ENCODE data around the gene PLXND1.

Gene PLXND1

GRCh38 chr3:129563332-129563731, 43.1 kb downstream of the PLXND1 start:
- no peak for DNase-seq (ENCODE audit: low read depth, low spot score)

GRCh38 chr3:129562803-129563202, 43.7 kb downstream of the PLXND1 start:
- DNase-seq (ENCODE audit: low read depth, low spot score), result no peak

DNA sequence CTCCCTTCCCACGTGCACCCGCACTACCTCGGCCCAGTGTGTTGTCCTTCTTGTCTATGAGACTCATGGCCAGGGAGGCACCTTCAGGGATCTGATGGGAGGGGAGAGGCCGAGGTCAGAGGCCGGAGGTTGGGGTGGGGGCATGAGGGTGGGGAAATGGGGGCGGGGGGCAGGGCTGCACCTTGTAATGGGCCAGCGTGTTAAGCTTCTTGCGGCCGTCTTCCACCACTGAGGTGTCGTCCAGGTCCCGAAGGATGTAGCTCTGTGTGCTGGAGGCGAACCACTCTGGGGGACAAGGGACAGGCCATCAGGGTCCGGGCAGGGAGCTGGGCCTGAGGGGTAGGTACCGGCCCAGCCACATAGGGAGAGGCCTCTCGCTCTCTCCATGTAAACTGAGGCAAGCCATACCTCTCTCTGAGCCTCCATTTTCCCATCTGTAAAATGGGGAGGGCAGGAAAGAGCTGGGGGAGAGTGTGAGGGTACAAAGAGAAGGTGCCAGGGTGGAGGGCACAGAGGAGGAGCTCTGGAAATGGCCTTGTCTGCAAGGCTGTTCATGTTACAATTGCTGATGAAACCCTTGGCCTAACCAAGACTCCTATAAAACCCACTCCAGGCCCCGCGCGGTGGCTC, 44.7 kb downstream of the PLXND1 start:
- no peak for DNase-seq (ENCODE audit: low read depth, low spot score)

DNA sequence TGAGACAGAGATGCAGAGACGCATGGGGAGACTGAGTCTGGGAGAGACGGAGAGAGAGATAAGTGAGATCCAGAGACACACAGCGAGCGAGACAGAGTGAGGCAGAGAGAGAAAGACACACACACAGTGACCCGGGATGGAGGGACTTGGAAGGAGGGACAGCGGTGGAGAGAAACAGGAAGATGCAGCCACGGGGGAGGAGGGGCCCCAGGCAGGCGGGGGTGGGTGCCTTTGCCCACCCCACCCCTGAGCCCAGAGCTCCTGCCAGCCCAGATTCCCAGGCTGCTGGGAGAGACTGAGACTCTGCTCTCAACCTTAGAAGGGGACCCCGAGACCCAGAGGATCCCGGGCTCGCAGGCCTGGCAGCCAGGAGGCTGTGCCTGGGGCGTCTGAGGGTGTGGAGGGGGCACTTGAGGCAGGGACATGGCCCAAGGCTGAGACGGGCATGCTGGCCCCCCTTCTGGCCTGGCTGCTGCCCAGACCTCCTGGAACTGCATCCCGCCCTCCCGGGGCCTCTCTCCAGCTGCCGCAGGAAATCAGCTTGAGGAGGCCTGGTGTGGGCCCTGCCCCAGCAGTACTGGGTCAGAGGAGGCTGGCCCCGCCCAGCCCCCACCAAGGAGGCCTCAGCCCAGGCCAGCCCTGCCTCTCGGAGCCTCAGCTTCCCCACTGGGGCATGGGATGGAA, 45.4 kb downstream of the PLXND1 start:
- DNase-seq (ENCODE audit: low read depth, low spot score), result peak; percentile 92

- peak; percentile 72 for DNase-seq (ENCODE audit: low read depth, low spot score)
Measured at GRCh38 chr3:129560269-129560787, 46.1 kb downstream of the PLXND1 start.

DNA sequence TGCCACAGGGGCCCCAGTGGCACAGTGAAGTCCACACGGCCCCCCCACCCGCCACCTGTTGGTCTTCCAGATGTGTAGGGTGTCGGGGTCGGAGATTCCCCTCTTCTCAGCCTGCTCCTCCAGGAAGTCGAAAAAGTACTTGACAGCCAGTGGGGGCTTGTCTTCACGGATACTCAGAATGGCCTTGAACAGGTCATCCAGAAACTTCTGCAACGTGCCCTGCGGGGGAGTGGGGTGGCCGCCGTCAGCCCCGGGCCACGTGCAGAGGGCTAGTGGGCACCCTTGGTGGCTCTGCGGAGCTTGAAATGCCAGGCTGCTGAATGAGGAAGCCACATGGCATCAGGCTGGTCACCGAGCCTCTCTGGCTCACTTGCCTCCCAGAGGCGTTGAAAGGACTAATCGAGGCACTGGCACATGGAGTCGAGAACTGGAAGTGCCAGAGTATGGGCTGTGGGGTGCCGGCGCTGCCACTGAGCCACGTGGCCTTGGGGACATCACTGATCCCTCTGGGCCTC, 46.9 kb downstream of the PLXND1 start:
- DNase-seq (ENCODE audit: low read depth, low spot score), result no peak

GRCh38 chr3:129558772-129559564, 47.5 kb downstream of the PLXND1 start:
- peak; percentile 76 for DNase-seq (ENCODE audit: low read depth, low spot score)

DNA sequence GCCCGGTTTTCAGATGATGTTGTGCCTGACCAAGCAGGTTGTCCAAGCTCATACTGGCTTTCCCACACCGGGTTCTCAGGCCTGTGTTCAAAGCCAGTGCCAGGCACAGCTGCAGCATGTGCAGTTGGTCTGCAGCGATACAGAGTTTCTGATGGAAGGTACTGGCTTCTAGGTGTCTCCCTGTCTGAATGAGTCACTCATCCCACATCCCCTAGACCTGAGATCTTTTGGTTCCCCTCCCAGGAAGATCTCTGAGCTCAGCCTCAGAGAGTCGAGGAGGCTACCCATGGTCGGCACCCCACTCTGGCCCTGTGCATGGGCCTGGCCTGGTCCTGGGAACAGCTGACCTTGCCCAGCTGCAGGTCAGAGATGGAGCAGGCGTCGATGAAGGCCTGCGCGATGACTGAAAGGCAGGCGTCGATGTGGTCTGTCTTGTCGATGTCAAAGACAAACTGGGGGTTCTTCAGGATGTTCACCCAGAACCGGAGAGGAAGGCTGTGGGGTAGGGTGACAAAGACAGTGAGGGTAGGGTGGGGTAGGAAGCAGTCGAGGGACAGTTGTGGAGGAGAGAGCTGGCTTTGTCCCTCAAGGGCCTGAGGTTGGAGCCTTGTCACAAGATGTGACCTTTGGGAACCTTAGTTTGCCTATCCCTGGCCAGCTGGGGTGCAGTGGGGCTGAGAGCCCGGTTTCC, 48.2 kb downstream of the PLXND1 start:
- DNase-seq (ENCODE audit: low read depth, low spot score), result peak; percentile 39

DNA sequence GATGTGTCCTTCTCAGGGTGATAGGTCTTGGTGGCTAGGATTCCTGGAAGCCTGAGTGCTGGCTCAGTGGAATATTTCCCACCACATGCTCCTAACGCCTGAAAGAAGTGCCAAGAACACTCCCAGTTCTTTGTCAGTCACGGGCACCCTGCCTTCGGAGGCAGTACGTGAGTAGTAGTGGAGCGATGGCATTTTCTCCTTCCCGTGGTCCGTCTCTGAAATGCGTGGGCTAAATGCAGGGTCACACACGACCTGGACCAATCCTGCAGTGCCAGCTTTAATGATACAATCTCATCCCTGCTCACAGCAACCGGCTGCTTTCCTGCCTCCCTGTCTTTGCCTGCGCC, 49.0 kb downstream of the PLXND1 start:
- DNase-seq (ENCODE audit: low read depth, low spot score), result peak; percentile 83

DNA sequence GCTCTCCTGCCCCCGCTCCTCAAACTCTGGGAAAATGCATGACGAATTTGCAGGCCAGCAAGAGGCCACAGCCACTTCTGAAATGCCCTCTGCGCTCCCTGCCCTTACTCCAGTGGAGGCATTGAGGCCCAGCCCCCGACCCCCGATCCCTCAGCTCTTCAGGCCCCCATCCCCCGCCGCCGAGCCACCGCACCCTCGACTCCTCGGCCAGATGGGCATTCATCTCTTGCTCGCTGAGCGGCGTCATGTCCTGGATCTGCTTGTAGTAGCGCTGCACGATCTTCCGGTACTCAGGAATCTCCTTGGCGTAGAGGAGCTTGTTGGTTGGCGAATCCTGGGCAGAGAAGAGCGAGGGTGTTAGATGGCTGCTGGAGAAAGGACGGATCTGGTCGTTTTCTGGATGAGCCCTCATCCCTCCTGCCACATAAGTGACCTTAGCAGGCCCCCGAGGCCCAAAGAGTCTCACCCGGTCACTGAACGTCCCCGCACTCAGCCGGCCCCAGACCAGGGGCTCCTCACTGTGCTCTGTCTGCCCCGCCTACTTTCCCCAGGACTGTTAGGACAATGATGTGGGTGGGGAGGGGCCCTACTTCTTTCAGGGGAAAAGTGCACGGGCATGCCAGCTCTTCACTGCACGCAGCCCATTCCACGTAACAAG, 49.5 kb downstream of the PLXND1 start:
- no peak for DNase-seq (ENCODE audit: low read depth, low spot score)

DNA sequence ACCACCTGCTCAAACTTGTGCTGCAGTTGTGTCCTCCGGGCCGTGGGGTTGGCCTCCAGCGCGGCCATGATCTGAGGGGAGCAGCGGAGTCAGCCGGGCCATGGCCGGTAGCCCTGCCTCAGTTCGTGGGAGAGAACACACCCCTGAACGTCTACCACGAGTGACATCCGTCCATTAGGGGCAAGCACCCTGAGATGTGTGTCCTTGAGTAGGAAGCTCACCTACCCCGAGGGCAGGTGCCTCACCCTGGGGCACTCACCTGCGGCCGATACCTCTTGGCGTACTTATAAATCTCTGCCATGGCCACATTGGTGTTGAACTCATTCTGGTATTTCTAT, 50.1 kb downstream of the PLXND1 start:
- DNase-seq (ENCODE audit: low read depth, low spot score), result no peak

DNA sequence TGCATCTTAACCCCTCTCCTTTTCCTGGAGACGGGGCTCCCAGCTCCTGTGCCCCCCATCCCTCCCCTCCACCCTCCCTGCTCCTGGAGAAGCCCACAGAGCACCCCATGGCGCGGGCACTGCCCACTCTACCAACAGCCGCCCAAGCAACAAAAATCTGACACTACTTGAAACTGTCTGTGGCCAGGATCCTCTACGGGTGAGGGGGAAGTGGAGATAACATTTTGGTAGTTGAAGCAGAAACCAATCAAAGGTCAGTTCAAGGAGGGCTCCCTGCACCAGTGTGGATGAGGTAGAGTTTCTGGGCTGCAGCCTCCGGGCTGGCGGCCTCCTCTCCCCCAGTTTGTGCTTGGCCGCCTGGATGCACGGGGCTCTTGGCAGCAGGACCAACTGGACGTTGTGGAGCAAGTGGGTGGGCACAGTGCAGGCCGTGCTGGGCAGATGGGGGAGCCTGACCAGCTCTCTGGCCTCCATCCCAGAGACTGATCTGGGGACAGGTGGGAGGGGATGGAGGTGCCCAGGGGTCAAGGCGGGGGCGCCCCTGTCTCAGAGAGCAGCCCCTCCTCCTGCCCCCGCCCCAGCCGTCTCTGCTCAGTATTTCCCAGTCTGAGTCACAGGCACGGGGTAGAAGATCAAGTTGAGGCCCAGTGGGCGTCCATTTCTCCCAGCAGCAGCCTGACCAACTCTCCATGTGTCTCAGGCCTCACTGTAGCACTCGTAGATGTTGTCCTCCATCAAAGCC, 50.7 kb downstream of the PLXND1 start:
- DNase-seq (ENCODE audit: low read depth, low spot score), result no peak

GRCh38 chr3:129555153-129555550, 51.3 kb downstream of the PLXND1 start:
- DNase-seq (ENCODE audit: low read depth, low spot score), result peak; percentile 45

- peak; percentile 55 for DNase-seq (ENCODE audit: low read depth, low spot score)
Measured at GRCh38 chr3:129554356-129555152, 51.9 kb downstream of the PLXND1 start.

GRCh38 chr3:129553719-129554118, 52.8 kb downstream of the PLXND1 start:
- DNase-seq (ENCODE audit: low read depth, low spot score), result peak; percentile 28

- no peak for DNase-seq (ENCODE audit: low read depth, low spot score)
Measured at GRCh38 chr3:129553171-129553570, 53.3 kb downstream of the PLXND1 start.

DNA sequence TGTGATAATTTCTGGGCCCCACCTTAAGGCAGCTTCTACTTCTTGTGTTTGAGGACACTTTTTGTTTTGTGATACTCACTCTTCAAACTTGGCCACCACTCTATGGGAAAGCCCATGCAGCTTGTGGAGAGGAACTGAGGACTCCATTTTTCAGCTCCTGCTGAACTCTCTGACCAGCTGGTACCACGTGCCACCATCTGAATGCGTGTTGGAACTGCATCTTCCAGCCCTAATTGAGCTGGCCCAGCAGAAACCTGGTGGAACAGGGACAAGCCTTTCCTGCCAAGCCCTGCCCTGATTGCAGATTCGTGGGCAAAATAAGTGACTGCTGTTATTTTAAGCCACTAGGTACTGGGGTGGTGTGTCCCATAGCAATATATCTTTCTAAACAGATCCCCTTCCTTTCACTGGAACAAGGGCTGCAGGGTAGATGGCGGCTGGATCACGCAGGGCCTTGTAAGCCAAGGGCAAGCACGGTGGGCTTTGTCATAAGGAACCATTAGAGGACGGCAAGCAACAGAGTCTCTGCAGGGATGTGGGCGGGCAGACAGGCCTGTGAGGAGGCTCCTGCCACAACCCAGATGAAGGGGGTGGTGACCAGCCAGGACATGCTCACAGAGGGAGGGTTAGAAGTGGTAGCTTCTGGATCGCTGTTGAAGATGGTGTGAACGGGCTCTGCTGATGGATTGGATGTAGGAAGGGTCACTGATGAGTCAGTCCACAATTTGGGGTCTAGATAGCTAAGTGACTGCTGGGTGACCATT, 54.0 kb downstream of the PLXND1 start:
- no peak for DNase-seq (ENCODE audit: low read depth, low spot score)

- DNase-seq (ENCODE audit: low read depth, low spot score), result no peak
Measured at GRCh38 chr3:129549805-129550204, 56.7 kb downstream of the PLXND1 start.

Measured in astrocyte of the hippocampus (primary cell).